ENCODE data around the gene PPT1. TPM values are rescaled to one million over a fixed set of nuclear protein-coding genes. Genes with fewer than 3 reads are reported as not detected.

The PPT1 gene
- total RNA-seq, 2 donors from 2014 or later = 86.2 to 126 TPM

GRCh38 chr1:40034869-40035268 is 62.2 kb downstream of the PPT1 start:
- DNase-seq (ENCODE audit: low spot score) = no peak
- TF ChIP-seq, protein P1, sequence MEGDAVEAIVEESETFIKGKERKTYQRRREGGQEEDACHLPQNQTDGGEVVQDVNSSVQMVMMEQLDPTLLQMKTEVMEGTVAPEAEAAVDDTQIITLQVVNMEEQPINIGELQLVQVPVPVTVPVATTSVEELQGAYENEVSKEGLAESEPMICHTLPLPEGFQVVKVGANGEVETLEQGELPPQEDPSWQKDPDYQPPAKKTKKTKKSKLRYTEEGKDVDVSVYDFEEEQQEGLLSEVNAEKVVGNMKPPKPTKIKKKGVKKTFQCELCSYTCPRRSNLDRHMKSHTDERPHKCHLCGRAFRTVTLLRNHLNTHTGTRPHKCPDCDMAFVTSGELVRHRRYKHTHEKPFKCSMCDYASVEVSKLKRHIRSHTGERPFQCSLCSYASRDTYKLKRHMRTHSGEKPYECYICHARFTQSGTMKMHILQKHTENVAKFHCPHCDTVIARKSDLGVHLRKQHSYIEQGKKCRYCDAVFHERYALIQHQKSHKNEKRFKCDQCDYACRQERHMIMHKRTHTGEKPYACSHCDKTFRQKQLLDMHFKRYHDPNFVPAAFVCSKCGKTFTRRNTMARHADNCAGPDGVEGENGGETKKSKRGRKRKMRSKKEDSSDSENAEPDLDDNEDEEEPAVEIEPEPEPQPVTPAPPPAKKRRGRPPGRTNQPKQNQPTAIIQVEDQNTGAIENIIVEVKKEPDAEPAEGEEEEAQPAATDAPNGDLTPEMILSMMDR (IDR thresholded peaks at IDR 0.05) = no peak
- TF ChIP-seq POLR2AphosphoS5 (IDR thresholded peaks at IDR 0.05) (no peak), POLR2A (IDR thresholded peaks at IDR 0.05) (no peak)
- Histone ChIP-seq H3K36me3 (no peaks in the 10 kb centered on the region), H3K4me3 (no peak overlapping the region), H3K9me3 (no peaks in the 10 kb centered on the region), H3K27me3 (replicated peaks; ENCODE audit: insufficient read depth) (no peaks in the 10 kb centered on the region), H3K27ac (no peak overlapping the region), H3K4me1 (replicated peaks) (peaks cover 5% of the 10 kb centered on the region)
- WGBS = 41% methylated on average over 2 of the region's 2 CpGs
- intact Hi-C loops (cut with DNase I) = no loop called here

DNA sequence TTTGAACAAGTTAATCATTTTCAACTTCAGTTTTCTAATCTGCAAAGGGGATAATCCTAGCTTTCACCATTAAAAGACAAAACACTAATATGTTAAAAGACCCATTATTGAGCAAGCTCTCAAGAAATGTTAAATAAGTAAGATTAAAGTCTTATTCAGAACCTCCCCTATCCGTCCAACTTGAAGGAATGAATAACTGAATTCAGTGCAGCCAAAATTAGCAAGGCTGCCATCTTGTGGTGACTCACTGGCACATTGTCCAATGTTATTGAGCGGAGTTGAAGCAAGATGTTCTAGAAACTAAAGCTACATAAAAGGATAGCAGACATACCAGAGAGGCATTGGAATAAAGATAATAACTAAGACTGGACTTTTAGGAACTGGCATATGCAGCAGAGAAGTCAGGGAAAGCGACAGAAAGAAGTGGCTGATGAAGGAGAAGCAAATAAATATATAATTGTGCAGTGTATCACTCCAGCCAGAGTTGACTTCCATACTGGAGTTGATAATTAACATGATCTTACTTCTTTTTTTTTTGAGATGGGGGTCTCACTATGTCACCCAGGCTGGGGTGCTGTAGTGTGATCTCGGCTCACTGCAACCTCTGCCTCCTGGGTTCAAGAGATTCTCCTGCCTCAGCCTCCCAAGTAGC is 64.7 kb downstream of the PPT1 start:
- H3K36me3 ChIP-seq = no peaks in the 10 kb centered on the region
- 41% methylated on average over 4 of the region's 4 CpGs for WGBS
- no peaks in the 10 kb centered on the region for H3K4me1 ChIP-seq (replicated peaks)
- intact Hi-C loops (cut with DNase I) = no loop called here
- H3K27me3 ChIP-seq (replicated peaks; ENCODE audit: insufficient read depth) = no peaks in the 10 kb centered on the region
- peak; percentile 58 for TF ChIP-seq POLR2AphosphoS5 (IDR thresholded peaks at IDR 0.05)
- TF ChIP-seq POLR2A (IDR thresholded peaks at IDR 0.05) = no peak
- TF ChIP-seq, protein P1 (IDR thresholded peaks at IDR 0.05) = peak; percentile 30 to 71 (median 60)
- no peak overlapping the region for H3K4me3 ChIP-seq
- H3K27ac ChIP-seq = no peak overlapping the region
- H3K9me3 ChIP-seq = no peaks in the 10 kb centered on the region
- DNase-seq (ENCODE audit: low spot score) = peak; percentile 41

- WGBS = 27% methylated on average over 3 of the region's 3 CpGs
- Histone ChIP-seq H3K27me3 (replicated peaks; ENCODE audit: insufficient read depth) (no peaks in the 10 kb centered on the region), H3K36me3 (no peaks in the 10 kb centered on the region), H3K4me3 (no peak overlapping the region), H3K27ac (no peak overlapping the region), H3K9me3 (no peaks in the 10 kb centered on the region), H3K4me1 (replicated peaks) (no peaks in the 10 kb centered on the region)
- DNase-seq (ENCODE audit: low spot score) = no peak
- TF ChIP-seq, protein P1 (IDR thresholded peaks at IDR 0.05) = no peak
- TF ChIP-seq POLR2A (IDR thresholded peaks at IDR 0.05) (no peak), POLR2AphosphoS5 (IDR thresholded peaks at IDR 0.05) (no peak)
- intact Hi-C loops (cut with DNase I) = no loop called here
These were observed 66.4 kb downstream of the PPT1 start for GRCh38 chr1:40030528-40031135.

DNA sequence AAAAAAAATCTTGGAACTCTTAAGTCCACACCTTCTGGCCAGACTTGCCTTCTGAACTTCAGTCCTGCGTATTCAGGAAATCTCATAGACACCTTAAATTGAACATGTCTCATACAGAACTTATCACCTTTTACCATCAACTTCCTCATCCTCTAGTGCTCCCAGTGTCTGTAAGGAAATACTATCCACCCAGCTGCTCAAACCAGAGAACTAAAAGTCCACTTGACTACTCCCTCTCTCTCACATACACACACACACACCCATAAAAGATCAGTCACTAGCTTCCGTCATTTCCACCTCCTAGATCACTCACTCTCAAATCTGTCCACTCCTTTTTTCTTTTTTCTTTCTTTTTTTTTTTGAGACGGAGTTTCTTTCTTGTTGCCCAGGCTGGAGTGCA is 67.4 kb downstream of the PPT1 start:
- DNase-seq (ENCODE audit: low spot score) = no peak
- WGBS = 32% methylated on average over 3 of the region's 3 CpGs

More for the DNA sequence above, 67.4 kb downstream of the PPT1 start:
- Histone ChIP-seq H3K36me3 (no peaks in the 10 kb centered on the region), H3K4me1 (replicated peaks) (no peaks in the 10 kb centered on the region), H3K27me3 (replicated peaks; ENCODE audit: insufficient read depth) (no peaks in the 10 kb centered on the region), H3K4me3 (no peak overlapping the region), H3K27ac (no peak overlapping the region), H3K9me3 (no peaks in the 10 kb centered on the region)
- TF ChIP-seq POLR2AphosphoS5 (IDR thresholded peaks at IDR 0.05) (peak; percentile 42), POLR2A (IDR thresholded peaks at IDR 0.05) (no peak)
- TF ChIP-seq, protein P1 (IDR thresholded peaks at IDR 0.05) = no peak
- intact Hi-C loops (cut with DNase I) = no loop called here

Data from prostate gland (tissue), 2 donors.